Ovary (tissue), 3 donors: ENCODE results near the gene HCRTR1.

ENCODE experiments used
- CTCF ChIP-seq, 3 donors: fragments of 450-650 bp in 2 of 3; fragments of 200-600 bp in 1 of 3; IDR thresholded peaks; one replicate each; pipeline versions ENCODE4 v1.5.1 to v1.8.0; 2016 to 2022; ENCODE audit warnings: antibody characterized with exemption in 3 of 3, mild to moderate bottlenecking in 1 of 3
- EP300 ChIP-seq: sonication (generic); formaldehyde crosslinking; IDR thresholded peaks from one replicate; pipeline ENCODE4 v1.6.1; 2017; ENCODE audit warnings: antibody characterized with exemption
- POLR2A ChIP-seq: fragments of 450-650 bp; IDR thresholded peaks from one replicate; pipeline ENCODE4 v1.6.1; 2017; ENCODE audit warnings: antibody characterized with exemption, mild to moderate bottlenecking, moderate library complexity
- donor health status: DM: no; HTN: no; CAD: no.

- TF ChIP-seq CTCF (IDR thresholded peaks at IDR 0.05), result no peak
- TF ChIP-seq POLR2A, result no peak
- no peak for TF ChIP-seq EP300
These were observed 23.5 kb downstream of the HCRTR1 start for GRCh38 chr1:31640964-31641363.
